NCI-H2171 (cell line): ENCODE results near the gene ZNF74.
A peak's percentile ranks its signal among the peaks of the same experiment; 100 is the strongest.
"Not testable (repeated sequence)": the region's sequence is repeated elsewhere in the genome, so short reads cannot be mapped to it uniquely, and the experiment has no call there.

Experiments
- DNase-seq: peaks from one replicate; lab custom pipeline; 2025; lab: John Stamatoyannopoulos, UW

The ZNF74 gene

GRCh38 chr22:20448630-20449029 lies 54.7 kb downstream of the ZNF74 start:
- no peak for DNase-seq

GRCh38 chr22:20449819-20450550 lies 56.0 kb downstream of the ZNF74 start:
- no peak for DNase-seq

DNA sequence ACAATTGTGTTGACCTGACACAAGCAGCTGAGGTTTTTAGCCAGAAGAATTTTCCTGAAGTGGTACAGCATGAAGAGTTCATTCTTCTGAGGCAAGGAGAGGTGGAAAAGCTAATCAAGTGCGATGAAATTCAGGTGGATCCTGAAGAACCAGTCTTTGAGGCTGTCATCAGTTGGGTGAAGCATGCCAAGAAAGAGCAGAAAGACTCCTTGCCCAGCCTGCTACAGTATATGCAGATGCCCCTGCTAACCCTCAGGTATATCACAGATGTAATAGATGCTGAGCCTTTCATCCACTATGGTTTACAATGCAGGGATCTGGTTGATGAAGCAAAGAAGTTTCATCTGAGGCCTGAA lies 56.6 kb downstream of the ZNF74 start:
- DNase-seq: no peak

DNA sequence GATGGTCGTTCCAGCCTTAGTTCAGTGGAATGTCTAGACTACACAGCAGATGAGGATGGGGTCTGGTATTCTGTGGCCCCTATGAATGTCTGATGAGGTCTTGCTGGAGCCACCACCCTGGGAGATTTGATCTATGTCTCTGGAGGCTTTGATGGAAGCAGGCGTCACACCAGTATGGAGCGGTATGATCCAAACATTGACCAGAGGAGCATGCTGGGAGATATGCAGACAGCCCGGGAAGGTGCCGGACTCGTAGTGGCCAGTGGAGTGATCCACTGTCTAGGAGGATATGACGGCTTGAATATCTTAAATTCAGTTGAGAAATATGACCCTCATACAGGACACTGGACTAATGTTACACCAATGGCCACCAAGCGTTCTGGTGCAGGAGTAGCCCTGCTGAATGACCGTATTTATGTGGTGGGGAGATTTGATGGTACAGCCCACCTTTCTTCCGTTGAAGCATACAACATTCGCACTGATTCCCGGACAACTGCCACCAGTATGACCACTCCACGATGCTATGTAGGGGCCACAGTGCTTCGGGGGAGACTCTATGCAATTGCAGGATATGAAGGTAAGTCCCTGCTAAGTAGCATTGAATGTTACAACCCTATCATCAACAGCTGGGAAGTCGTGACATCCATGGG lies 57.3 kb downstream of the ZNF74 start:
- DNase-seq: not testable (repeated sequence)

- DNase-seq: no peak
Measured at GRCh38 chr22:20451920-20452319, 58.0 kb downstream of the ZNF74 start.

- no peak for DNase-seq
Measured at GRCh38 chr22:20453222-20453621, 59.3 kb downstream of the ZNF74 start.

DNA sequence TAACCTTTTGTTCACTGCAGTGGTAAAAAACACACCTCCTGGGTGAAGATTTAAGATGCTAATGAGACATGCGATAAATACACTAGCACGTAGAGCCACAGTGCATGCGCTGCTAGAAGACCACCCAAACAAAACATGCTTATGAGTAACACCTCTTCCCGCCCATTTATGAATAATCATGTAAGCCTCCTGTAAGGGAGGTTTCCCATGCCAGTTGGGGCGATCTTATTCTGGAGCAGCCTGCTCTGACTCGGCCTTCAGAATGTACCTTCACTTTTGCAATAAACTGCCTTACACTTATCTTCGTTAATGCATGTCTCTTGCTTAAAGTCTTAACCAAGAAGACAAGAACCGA lies 61.7 kb downstream of the ZNF74 start:
- DNase-seq: no peak

DNA sequence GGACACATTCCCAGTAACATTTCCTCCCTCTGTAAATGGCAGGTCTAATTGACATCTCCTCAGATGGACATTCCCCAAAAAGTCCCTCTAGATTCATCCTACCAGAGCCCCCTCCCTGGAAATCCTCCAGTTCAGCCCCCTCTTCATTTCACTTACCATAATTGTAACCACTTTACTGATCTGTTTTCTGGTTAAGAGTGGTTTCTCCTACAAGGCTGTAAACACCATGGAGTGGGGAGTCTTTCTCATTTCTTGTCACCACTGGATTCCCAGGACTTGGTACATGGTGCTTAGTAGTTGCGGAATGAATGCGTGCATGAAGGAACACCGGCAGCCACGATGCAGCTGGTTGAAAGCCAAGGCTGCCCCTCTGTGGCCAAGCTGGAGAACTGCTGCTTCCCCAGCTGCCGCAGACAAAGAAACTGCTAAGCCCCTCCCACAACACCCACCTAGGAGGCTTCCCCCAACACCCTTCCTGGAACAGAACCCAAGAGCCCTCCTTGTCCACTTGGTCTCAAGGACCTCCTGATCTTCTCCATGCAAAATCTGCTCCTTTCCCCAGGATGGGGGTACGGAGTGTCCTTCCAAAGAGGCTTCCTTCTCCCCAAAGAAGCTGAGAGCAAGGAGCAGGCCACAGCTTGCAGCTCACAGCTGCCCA lies 62.2 kb downstream of the ZNF74 start:
- peak; percentile 74 for DNase-seq

DNA sequence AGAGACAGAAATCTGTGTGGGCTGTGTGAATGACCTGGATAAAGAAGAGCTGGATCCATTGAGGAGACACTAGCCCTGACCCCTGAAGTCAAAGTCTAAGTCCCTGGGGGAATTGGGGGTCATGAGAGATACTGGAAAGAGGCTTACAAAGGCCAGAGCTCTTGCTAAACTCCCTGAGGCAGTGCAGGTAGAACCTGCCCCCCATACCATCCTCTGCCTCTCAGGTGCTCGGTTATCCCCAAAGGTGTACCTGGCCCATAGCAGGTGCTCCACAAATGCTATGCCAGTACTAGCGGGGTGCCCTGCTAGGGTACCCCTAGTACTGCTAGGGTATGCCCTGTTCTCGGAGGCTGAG lies 62.7 kb downstream of the ZNF74 start:
- no peak for DNase-seq

DNA sequence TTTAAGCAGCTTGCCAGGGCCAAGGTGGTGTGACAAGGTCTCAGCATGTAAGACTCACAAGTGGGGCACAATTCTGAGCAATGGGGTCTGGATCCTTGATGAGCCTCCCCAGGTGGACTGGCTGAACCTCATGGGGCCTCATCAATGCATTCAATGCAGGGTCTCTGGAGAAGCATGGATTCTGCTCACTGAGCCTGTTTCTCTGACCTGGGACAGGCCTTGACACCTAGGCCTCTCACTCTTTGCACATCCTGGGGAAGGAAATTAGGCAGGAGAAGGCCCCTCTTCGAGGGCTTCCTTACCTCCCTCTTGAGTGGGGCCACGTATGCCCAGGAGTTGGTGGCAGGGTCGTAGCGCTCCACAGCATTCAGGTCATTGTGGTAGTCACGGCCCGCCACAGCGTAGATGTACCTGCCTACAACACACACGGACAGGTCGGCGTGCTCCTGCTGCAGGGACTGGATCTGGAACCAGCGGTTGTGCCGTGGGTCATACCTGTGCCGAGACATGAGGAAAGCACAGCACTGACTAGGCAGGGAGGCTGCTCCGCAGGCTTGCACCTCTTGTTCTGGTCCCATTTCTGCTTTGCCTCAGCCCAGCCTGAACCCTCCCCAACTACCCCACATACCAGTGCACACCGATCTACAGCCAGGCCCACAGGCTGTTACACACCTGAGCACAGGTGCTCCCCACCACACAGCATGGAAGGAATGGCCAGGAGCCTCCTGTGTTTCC lies 63.7 kb downstream of the ZNF74 start:
- no peak for DNase-seq
